ENCODE data around the gene SCN1B. TPM values are rescaled to one million over a fixed set of nuclear protein-coding genes. Genes with fewer than 3 reads are reported as not detected.

Gene SCN1B
- total and polyA plus RNA-seq, 2 of the 13 experiments (the other 11 are each of a cell fraction or from before 2014, with no cell fraction given): 2.7 to 20.1 TPM

GRCh38 chr19:35041548-35042055, 11.3 kb downstream of the SCN1B start, which contains the start of gene HPN (continued):
- TF ChIP-seq, protein P1, sequence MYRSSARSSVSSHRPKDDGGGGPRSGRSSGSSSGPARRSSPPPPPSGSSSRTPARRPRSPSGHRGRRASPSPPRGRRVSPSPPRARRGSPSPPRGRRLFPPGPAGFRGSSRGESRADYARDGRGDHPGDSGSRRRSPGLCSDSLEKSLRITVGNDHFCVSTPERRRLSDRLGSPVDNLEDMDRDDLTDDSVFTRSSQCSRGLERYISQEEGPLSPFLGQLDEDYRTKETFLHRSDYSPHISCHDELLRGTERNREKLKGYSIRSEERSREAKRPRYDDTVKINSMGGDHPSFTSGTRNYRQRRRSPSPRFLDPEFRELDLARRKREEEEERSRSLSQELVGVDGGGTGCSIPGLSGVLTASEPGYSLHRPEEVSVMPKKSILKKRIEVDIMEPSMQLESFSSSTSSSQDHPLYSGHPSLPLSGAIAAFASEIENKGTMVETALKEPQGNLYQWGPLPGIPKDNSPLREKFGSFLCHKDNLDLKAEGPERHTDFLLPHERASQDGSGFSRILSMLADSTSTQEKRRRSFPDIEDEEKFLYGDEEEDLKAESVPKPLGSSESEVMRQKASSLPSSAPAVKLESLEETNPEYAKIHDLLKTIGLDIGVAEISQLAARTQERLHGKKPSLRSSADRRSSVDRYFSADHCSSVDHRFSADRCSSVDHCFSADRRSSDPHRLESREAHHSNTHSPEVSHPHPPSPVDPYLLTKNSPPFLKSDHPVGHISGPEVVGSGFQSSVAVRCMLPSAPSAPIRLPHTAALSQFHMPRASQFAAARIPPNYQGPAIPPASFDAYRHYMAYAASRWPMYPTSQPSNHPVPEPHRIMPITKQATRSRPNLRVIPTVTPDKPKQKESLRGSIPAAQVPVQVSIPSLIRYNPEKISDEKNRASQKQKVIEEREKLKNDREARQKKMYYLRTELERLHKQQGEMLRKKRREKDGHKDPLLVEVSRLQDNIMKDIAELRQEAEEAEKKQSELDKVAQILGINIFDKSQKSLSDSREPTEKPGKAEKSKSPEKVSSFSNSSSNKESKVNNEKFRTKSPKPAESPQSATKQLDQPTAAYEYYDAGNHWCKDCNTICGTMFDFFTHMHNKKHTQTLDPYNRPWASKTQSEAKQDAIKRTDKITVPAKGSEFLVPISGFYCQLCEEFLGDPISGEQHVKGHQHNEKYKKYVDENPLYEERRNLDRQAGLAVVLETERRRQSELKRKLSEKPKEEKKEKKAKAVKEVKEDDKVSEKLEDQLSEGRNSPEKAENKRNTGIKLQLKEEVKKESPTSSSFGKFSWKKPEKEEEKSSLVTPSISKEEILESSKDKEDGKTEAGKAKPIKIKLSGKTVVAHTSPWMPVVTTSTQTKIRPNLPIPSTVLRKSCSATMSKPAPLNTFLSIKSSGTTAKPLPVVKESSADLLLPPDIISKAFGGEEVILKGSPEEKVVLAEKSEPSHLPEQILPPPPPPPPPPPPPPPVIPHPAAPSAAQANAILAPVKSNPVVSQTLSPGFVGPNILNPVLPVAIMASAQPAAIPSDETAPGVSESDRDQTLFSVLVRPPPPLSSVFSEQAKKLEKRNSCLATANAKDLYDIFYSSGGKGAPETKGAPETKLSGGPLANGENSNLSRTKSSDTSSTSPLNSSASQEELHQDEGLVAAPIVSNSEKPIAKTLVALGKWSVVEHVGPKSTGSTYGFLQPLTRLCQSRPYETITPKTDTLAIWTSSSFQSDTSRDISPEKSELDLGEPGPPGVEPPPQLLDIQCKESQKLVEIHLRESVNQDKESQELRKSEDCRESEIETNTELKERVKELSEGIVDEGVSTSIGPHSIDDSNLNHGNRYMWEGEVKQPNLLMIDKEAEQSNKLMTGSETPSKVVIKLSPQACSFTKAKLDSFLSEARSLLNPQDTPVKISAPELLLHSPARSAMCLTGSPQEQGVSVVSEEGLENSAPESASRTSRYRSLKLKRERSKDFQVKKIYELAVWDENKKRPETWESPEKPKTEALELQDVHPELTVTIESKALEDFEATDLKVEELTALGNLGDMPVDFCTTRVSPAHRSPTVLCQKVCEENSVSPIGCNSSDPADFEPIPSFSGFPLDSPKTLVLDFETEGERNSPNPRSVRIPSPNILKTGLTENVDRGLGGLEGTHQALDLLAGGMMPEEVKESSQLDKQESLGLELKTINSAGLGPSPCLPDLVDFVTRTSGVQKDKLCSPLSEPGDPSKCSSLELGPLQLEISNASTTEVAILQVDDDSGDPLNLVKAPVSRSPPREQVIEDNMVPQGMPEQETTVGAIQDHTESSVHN (CRISPR knock-in tag; IDR thresholded peaks at IDR 0.05): no peak
- no peak for TF ChIP-seq ZKSCAN1 (IDR thresholded peaks at IDR 0.05; ENCODE audit: low read length)
- TF ChIP-seq ZMYM3 (CRISPR knock-in tag; IDR thresholded peaks at IDR 0.05): no peak
- TF ChIP-seq ZNF614 (CRISPR knock-in tag; IDR thresholded peaks at IDR 0.05; ENCODE audit: borderline replicate concordance): no peak
- no peak for TF ChIP-seq NRL (CRISPR knock-in tag; IDR thresholded peaks at IDR 0.05; ENCODE audit: borderline replicate concordance)
- TF ChIP-seq, protein P2, sequence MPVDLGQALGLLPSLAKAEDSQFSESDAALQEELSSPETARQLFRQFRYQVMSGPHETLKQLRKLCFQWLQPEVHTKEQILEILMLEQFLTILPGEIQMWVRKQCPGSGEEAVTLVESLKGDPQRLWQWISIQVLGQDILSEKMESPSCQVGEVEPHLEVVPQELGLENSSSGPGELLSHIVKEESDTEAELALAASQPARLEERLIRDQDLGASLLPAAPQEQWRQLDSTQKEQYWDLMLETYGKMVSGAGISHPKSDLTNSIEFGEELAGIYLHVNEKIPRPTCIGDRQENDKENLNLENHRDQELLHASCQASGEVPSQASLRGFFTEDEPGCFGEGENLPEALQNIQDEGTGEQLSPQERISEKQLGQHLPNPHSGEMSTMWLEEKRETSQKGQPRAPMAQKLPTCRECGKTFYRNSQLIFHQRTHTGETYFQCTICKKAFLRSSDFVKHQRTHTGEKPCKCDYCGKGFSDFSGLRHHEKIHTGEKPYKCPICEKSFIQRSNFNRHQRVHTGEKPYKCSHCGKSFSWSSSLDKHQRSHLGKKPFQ (CRISPR knock-in tag; IDR thresholded peaks at IDR 0.05; ENCODE audit: insufficient replicate concordance): no peak
- TF ChIP-seq CBX2 (IDR thresholded peaks at IDR 0.05; ENCODE audit: low read depth, low read length): no peak
- no peak for TF ChIP-seq CBX2 (CRISPR knock-in tag; IDR thresholded peaks at IDR 0.05; ENCODE audit: low read depth)
- peak; percentile 62 for TF ChIP-seq NFYB (CRISPR knock-in tag; IDR thresholded peaks at IDR 0.05)
- no peak for TF ChIP-seq ZNF549 (CRISPR knock-in tag; IDR thresholded peaks at IDR 0.05)
- TF ChIP-seq THAP9 (CRISPR knock-in tag; IDR thresholded peaks at IDR 0.05; ENCODE audit: borderline replicate concordance): no peak
- no peak for TF ChIP-seq GTF2F1 (IDR thresholded peaks at IDR 0.05; ENCODE audit: low read length)
- TF ChIP-seq DPF2 (CRISPR knock-in tag; IDR thresholded peaks at IDR 0.05; ENCODE audit: borderline replicate concordance, low read depth): no peak
- no peak for TF ChIP-seq ATRX (CRISPR knock-in tag; IDR thresholded peaks at IDR 0.05; ENCODE audit: borderline replicate concordance)
- no peak for TF ChIP-seq ZNF644 (CRISPR knock-in tag; IDR thresholded peaks at IDR 0.05; ENCODE audit: low read depth)
- TF ChIP-seq JARID2 (CRISPR knock-in tag; IDR thresholded peaks at IDR 0.05; ENCODE audit: insufficient replicate concordance): no peak
- TF ChIP-seq NFYC (CRISPR knock-in tag; IDR thresholded peaks at IDR 0.05): peak; percentile 32; the same call in 1 of the 2 replicates
